HG03064 (cell line): ENCODE measurements around the gene NLRP10.
"Not testable (repeated sequence)": the region's sequence is repeated elsewhere in the genome, so short reads cannot be mapped to it uniquely, and the experiment has no call there.

ENCODE experiments used
- ATAC-seq: cut with Tn5 transposase; IDR thresholded peaks from one replicate; pipeline ENCODE4 v1.9.1; 2021; ENCODE audit warnings: low read depth; ENCODE audit not compliant: unreplicated experiment

The NLRP10 gene, protein sequence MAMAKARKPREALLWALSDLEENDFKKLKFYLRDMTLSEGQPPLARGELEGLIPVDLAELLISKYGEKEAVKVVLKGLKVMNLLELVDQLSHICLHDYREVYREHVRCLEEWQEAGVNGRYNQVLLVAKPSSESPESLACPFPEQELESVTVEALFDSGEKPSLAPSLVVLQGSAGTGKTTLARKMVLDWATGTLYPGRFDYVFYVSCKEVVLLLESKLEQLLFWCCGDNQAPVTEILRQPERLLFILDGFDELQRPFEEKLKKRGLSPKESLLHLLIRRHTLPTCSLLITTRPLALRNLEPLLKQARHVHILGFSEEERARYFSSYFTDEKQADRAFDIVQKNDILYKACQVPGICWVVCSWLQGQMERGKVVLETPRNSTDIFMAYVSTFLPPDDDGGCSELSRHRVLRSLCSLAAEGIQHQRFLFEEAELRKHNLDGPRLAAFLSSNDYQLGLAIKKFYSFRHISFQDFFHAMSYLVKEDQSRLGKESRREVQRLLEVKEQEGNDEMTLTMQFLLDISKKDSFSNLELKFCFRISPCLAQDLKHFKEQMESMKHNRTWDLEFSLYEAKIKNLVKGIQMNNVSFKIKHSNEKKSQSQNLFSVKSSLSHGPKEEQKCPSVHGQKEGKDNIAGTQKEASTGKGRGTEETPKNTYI

DNA sequence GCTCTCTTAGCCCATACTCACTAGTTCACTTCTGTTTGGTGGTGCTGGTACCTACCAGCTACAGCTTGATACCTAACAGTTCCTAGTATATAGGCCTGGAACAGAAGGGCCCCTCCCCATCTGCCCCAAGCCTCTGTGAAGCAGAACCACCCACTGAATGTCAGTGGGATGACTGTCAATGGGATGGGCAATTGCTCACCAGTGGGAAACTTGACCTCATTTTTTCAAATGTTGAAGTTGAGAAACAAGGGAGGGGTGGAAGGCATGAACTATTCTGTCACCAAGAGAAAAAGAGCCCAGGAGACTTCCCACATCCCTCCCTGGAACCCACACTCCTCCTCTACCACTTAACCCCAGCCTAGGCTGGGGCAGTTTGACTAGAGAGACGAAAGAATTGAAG is at the start of gene NLRP10:
TSS of gene NLRP10 (minus strand) at position 62 of the 400 bp plus-strand sequence. CDS start 1,952 bp downstream, outside the sequence.
- ATAC-seq: no peak

GRCh38 chr11:8013833-8014232 is 48.6 kb upstream of the NLRP10 start:
- no peak for ATAC-seq

GRCh38 chr11:8011981-8012444 is 46.8 kb upstream of the NLRP10 start:
- no peak for ATAC-seq

DNA sequence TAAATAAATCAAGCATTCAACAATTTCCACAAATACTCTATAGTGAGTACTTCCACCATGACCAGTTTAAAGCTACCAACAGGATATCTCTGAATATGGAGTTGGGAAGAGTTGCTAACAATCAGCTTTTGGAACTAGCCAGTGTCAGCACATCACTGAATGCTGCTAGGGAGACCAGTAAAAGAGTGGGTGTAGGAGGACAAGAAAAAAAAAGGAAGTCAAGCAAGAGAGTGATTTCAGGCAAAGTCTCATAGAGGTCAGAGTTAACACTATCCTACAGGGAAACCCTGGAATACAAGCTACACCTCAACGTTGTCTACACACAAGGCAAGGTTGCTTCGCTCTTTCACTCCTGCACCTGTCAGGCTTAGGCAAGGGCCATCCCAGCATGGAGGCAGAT is 46.1 kb upstream of the NLRP10 start:
- no peak for ATAC-seq

- ATAC-seq: no peak
Measured at GRCh38 chr11:8009856-8010255, 44.6 kb upstream of the NLRP10 start.

- ATAC-seq: no peak
Measured at GRCh38 chr11:8008212-8008611, 43.0 kb upstream of the NLRP10 start.

DNA sequence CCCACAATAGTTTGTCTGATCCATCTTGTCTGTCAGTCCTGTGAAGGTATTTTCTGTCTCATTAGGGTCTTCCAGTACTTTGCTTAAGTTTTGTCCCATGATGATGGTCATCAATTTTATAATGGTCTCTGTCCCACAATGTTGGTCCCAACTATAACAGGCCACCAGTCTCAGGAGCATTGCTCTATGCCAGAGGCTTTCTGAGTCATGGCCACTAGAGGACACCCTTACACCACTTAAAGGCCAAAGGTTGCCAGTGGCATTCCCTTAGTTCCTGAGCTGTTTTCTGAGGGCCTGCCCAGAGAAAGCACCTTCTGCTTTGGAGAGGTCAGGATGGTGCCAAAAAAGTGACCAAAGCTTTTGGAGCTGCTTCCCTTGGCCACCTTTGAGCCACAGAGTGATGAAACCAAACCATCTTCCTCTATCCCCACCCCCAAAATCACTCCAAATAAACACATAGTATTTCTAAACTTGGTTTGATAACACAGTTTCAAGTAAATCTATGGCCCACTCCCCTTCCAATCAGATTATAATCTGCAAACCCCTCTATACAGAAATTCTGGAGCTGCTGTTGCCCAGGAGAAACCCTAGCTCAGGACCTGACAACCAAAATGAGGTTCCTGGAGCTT is 41.2 kb upstream of the NLRP10 start:
- peak; percentile 65 for ATAC-seq

DNA sequence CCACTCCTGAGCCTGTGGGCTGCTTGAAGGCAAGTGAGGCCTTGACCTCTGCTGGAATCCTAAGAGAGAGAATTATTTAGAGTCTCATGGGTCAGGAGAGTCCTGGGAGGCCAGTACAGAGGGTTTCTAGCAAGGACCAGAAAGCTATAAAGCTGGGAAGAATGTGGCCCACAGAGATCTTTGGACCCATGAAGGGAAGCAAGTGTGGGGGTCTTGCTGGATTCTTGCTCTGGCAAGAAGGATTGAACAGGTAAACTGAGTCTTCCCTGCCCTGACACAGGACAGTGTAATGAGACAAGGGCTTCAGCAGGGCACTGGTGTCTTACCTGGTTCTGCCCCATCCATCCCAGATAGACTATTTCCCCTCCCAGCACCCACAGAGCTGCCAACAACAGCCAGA is 40.3 kb upstream of the NLRP10 start:
- no peak for ATAC-seq

- no peak for ATAC-seq
Measured at GRCh38 chr11:8004008-8004407, 38.8 kb upstream of the NLRP10 start.

GRCh38 chr11:8003187-8003586 is 37.9 kb upstream of the NLRP10 start:
- ATAC-seq: no peak

GRCh38 chr11:8002676-8003075 is 37.4 kb upstream of the NLRP10 start:
- no peak for ATAC-seq

- ATAC-seq: no peak
Measured at GRCh38 chr11:8000390-8000789, 35.1 kb upstream of the NLRP10 start.

DNA sequence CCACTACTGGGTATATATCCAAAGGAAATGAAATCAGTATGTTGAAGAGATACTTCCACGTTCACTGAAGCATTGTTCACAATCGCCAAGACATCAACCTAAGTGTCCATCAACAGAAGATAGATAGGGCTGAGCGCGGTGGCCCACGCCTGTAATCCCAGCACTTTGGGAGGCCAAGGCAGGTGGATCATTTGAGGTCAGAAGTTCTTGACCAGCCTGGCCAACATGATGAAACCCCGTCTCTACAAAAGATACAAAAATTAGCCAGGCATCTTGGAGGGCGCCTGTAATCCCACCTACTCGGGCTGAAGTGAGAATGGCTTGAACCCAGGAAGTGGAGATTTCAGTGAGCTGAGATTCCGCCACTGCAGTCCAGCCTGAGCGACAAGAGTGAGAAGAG is 34.5 kb upstream of the NLRP10 start:
- no peak for ATAC-seq

- ATAC-seq: no peak
Measured at GRCh38 chr11:7994581-7995278, 29.5 kb upstream of the NLRP10 start.

GRCh38 chr11:7987560-7987883 is 22.3 kb upstream of the NLRP10 start:
- not testable (repeated sequence) for ATAC-seq

- peak; percentile 89 for ATAC-seq
Measured at GRCh38 chr11:7986768-7987559, 21.7 kb upstream of the NLRP10 start, which contains the start of gene EIF3F. Gene EIF3F (plus strand): TSS chr11:7987337. CDS start chr11:7987353, 16 bp downstream.

- ATAC-seq: no peak
Measured at GRCh38 chr11:7983832-7984590, 18.8 kb upstream of the NLRP10 start.

DNA sequence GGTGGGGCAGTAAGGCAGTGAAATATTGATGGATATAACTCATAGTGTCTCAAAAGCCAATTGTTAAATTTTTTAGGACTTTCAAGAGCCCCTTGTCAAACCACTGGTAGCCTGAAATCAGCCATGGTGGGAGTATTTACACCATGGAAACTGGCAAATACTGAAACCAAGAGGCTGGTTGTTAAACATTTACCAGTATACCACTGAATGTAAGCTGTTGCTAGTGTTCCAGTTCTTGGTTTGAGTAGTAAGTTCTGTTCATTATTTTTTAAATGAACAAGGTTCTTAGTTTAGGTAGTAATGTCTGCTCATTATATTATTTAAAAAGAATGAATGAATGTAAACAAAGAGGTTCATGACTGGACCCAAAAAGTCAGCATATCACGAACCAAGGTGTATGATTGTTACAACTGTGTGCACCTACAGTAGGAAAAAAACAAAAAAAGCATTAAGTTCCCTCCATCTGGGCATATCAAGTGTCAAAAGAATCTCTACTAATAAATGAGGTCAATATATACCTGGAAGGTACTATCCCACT is 17.4 kb upstream of the NLRP10 start:
- peak; percentile 44 for ATAC-seq

DNA sequence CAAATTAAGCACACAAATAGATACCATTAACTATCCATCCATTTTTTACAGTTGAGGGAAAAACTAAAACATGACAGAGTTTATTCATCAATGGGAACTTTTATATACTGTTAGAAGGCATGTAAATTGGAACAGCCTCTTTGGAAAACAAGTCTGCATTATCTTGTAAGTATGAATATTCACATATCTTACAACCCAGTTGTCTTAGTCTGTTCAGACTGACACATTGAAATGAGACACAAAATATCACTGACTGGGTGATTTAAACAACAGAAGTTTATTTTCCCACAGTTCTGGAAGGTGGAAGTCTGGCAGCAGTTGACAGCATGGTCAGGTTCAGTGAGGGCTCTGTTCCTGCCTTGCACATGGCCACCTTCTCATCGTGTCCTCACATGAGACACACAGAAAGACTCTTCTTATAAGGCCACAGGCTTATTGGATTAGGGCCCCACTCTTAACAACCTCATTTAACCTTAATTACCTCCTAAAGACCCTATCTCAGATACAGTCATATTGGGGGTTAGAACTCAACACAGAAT is 16.4 kb upstream of the NLRP10 start:
- no peak for ATAC-seq
